Lung (tissue), 12 donors: Measurements from ENCODE around the gene ATP5MG. TPM values are rescaled to one million over a fixed set of nuclear protein-coding genes. Genes with fewer than 3 reads are reported as not detected.

ENCODE experiments used
- ATAC-seq: fragments of 200-7000 bp; cut with Tn5 transposase; one replicate; pipeline ENCODE4 v1.9.1; 2020; ENCODE audit warnings: moderate number of reproducible peaks; ENCODE audit not compliant: insufficient read depth, low FRiP score
- DNase-seq, 3 donors: peaks; one replicate each; pipeline ENCODE4 v3.0.0-alpha.2; 2013 to 2017
- H3K27ac ChIP-seq, 2 donors: one replicate each; pipeline ENCODE4 v1.5.1; 2013; ENCODE audit warnings: mild to moderate bottlenecking in 2 of 2, moderate library complexity in 2 of 2, control low read depth in 1 of 2, inconsistent platforms in 1 of 2, low read depth in 1 of 2, low read length in 1 of 2
- H3K27me3 ChIP-seq, 3 donors: one replicate each; pipeline ENCODE4 v1.5.1; 2013; ENCODE audit warnings: low read length in 2 of 3; ENCODE audit not compliant: control insufficient read depth in 3 of 3, insufficient read depth in 3 of 3
- H3K36me3 ChIP-seq, 4 donors: one replicate each; pipeline ENCODE4 v1.5.1; 2013; ENCODE audit warnings: low read length in 4 of 4, mild to moderate bottlenecking in 1 of 4, moderate library complexity in 1 of 4; ENCODE audit not compliant: control insufficient read depth in 4 of 4, insufficient read depth in 4 of 4
- H3K4me1 ChIP-seq, 5 donors: one replicate each; pipeline ENCODE4 v1.5.1; 2013; ENCODE audit warnings: low read length in 5 of 5, mild to moderate bottlenecking in 2 of 5, moderate library complexity in 1 of 5; ENCODE audit not compliant: control insufficient read depth in 5 of 5, insufficient read depth in 5 of 5
- H3K4me3 ChIP-seq: one replicate; pipeline ENCODE4 v1.5.1; 2013; ENCODE audit warnings: mild to moderate bottlenecking, control low read depth, moderate library complexity
- H3K9ac ChIP-seq, 2 donors: one replicate each; pipeline ENCODE4 v1.5.1; 2013; ENCODE audit warnings: low read length in 2 of 2, control low read depth in 1 of 2; ENCODE audit not compliant: insufficient read depth in 1 of 2
- H3K9me3 ChIP-seq, 4 donors: one replicate each; pipeline ENCODE4 v1.5.1; 2013; ENCODE audit warnings: low read length in 3 of 4, mild to moderate bottlenecking in 1 of 4, moderate library complexity in 1 of 4; ENCODE audit not compliant: control insufficient read depth in 4 of 4, insufficient read depth in 3 of 4
- CTCF ChIP-seq: IDR thresholded peaks from 2 replicates; pipeline ENCODE4 v1.5.1; 2012; ENCODE audit warnings: mild to moderate bottlenecking; ENCODE audit errors: control extremely low read depth, extremely low read depth
- WGBS, 2 donors: extraction: QIAGEN DNeasy Blood & Tissue Kit; methylation state at CpG; one replicate each; pipeline ENCODE4 v1.1.7; 2013; 5-methylcytosine and 5-hydroxymethylcytosine counted together
- polyA plus RNA-seq, 2 donors: library from polyadenylated mRNA; stranded (reverse); fragments of 200-250 nt; gene quantifications; one replicate each; pipeline ENCODE4 v1.2.1, GENCODE V29; 2013
- total RNA-seq, 2 donors: library from RNA; depleted of rRNA in 1 of 2; stranded (reverse); fragments of >200 nt in 1 of 2; gene quantifications; one replicate each; pipeline ENCODE4 v1.2.1, GENCODE V29; 2014 to 2021
- donor health status: control.
- donor health status: control.
- donor health status: Bipolar disorder and iron deficiency.
- donor health status: healthy.
- donor health status: DM: yes; HTN: yes; CAD: no.

Gene ATP5MG
- total and polyA plus RNA-seq, 4 donors = 50.4 to 367 (median 120) TPM

DNA sequence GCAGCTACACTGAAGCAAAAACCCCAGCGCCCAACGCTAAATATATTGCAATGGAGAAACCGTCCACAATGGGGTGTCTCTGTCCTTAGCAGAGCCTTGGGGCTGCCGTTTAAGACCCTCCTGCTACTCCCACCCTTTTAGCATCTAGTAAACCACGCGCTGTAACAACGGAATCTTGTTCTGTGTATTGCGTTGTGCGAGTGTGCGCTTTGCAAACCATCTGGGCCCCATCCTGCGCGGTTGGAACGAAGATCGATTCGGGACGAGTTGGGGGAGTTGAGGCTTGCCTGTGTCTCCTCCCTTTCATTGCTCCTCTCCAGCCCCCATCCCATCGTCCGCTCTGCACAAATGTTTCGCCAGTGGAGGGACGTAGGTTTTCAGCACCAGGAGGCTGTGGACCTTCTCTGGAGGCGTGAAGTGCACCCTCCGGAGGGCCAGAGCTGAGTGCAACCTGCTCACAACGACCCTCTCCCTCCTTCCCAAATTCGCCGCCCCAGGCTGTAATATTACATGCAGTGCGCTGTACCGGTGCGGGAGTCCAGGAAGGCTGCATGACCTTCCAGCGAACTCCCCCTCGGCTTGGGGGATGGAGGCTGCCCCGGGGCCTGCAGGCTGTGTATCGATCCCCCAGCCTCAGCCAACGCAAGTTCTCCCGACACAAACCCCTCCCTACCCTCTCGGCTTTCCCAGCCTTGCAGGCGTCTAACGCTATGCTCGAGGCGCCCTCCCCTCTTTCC lies 33.3 kb downstream of the ATP5MG start:
- no peaks in the 10 kb centered on the region for H3K27me3 ChIP-seq
- peak overlapping the region; percentile 40 for H3K4me3 ChIP-seq
- peaks cover 2 to 34% (median 6%) of the 10 kb centered on the region in 5 donors for H3K4me1 ChIP-seq
- WGBS, 2 donors = 0% methylated on average over 39 of the region's 39 CpGs
- no peaks in the 10 kb centered on the region for H3K36me3 ChIP-seq
- no peak for TF ChIP-seq CTCF
- peak overlapping the region in 1 of 2 donors; percentile 47 for H3K9ac ChIP-seq
- H3K27ac ChIP-seq = peak overlapping the region in 1 of 2 donors; percentile 41
- no peak for ATAC-seq
- H3K9me3 ChIP-seq = no peaks in the 10 kb centered on the region
- peak; percentile 60 to 69 (median 64) for DNase-seq

GRCh38 chr11:118435290-118435892 lies 34.0 kb downstream of the ATP5MG start:
- 0 to 1% methylated on average over 29 to 34 of the region's 34 CpGs for WGBS, 2 donors
- Histone ChIP-seq H3K27ac (peak overlapping the region; percentile 10 to 78), H3K9me3 (no peaks in the 10 kb centered on the region), H3K9ac (peak overlapping the region in 1 of 2 donors; percentile 4), H3K36me3 (peaks cover 0 to 3% (median 0%) of the 10 kb centered on the region in 4 donors), H3K27me3 (no peaks in the 10 kb centered on the region), H3K4me1 (peaks cover 2 to 35% (median 8%) of the 10 kb centered on the region in 5 donors), H3K4me3 (peak overlapping the region; percentile 40)
- DNase-seq (peak; percentile 84 to 89 (median 86)), ATAC-seq (no peak)
- no peak for TF ChIP-seq CTCF

DNA sequence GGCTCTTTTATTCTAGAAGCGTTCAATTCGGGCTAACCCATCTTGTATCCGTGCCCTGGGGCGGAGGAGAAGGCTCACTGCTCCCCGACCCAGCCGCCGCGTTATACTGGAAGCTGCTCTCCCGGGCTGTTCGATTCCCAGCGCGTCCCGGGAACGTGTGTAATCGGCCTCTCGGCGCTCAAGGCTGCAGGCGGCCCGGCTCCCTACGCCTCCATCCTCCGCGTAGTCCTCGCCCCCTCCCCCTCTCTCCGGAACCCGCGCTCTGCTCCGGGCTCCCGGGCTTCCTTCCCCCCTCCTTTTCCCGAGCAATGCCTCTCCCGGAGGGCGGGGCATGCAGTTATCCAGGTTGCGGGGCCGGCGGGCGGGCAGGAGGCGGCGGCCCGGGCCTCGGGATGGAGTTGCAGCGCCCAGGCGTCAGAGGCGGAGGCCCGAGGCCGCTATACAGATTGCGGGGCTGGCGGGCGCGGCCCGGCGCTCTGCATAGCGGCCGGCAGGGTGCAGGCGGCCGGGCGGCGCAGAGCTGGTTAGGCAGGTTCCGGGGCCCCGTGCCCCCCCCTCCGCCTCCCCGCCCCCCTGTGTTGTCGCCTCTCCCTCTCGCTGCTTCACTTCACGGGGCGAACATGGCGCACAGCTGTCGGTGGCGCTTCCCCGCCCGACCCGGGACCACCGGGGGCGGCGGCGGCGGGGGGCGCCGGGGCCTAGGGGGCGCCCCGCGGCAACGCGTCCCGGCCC lies 34.7 kb downstream of the ATP5MG start, which contains the start of gene KMT2A:
Gene KMT2A (plus strand): TSS at position 600 of the 732 bp plus-strand sequence. CDS start 21 bp downstream, at position 621.
- H3K27me3 ChIP-seq = no peaks in the 10 kb centered on the region
- peaks cover 2 to 35% (median 8%) of the 10 kb centered on the region in 5 donors for H3K4me1 ChIP-seq
- H3K4me3 ChIP-seq = peak within 1 kb of the TSS; percentile 89
- TF ChIP-seq CTCF = peak; percentile 64
- H3K9me3 ChIP-seq = no peaks in the 10 kb centered on the region
- 0% methylated on average over 48 to 83 of the region's 83 CpGs for WGBS, 2 donors
- H3K27ac ChIP-seq = peak within 1 kb of the TSS; percentile 84 to 91
- H3K9ac ChIP-seq = peak within 1 kb of the TSS; percentile 60 to 76
- H3K36me3 ChIP-seq = peaks cover 0 to 3% (median 0%) of the 10 kb centered on the region in 4 donors
- DNase-seq (peak; percentile 99), ATAC-seq (peak; percentile 99)
